Iris pigment epithelial cell (primary cell): ENCODE measurements around the gene ARHGAP26.

ENCODE experiments used
- DNase-seq: peaks from one replicate; pipeline ENCODE4 v3.0.0-alpha.2; 2011; ENCODE audit warnings: low read depth

ARHGAP26 gene

GRCh38 chr5:143140492-143141203 lies 370.5 kb downstream of the ARHGAP26 start:
- no peak for DNase-seq

DNA sequence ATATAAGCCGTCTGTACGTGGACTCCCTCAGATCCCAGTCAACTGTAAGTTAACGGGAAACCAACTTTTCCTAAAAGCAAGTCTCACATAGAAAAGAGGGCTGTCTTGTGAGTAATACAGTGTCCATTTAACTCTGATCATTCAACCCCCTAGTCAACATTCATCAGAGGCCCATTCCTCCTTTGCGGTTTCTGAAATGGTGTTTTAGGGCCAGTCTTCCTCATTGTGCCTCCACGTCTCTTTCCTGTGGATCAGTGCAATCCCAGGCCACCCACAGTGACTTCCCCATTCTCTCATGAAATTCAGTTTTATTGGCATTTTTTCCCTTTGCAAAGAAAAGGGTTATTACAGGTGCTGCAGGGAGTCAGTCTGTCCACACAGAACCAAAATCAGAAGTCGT lies 371.5 kb downstream of the ARHGAP26 start:
- no peak for DNase-seq

DNA sequence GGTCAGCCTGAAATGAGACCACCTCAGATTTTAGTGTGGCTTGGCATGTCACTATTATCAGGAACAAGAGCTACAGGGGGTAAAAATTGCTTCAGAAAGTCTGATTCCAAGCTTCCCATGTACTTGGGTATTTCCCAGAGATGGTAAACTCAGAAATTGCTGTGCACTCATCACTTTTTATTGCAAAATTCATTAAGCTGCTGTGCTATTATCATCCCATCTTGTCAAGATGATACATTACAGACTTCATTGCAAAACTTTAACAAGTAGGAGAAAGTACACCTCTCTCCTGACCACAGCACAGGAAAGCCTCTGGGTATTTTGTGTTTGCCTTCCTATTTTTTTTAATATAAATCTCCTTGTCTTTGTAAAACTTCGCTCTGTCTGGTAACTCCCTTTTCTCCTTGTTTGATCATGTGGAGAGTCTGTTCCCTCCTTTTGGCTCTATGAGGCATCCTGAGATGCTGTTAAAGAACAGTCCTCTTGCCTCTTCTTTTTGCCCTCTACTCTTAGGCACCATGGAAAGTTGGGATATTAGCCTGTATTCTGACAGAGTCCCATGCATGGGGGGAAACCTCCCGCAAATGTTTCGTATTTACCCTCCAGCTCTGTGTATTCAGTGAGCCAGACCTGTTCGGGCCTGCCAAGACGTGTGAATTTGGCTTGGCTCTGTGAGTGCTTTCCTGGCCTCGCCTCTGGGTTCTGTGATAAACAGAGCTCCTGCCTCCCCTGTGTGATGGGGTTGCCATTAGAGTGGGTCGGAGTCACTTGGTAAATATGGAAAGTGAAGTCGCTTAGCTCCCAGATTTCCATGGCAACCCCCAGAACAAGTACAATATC lies 372.6 kb downstream of the ARHGAP26 start:
- peak; percentile 69 for DNase-seq

DNA sequence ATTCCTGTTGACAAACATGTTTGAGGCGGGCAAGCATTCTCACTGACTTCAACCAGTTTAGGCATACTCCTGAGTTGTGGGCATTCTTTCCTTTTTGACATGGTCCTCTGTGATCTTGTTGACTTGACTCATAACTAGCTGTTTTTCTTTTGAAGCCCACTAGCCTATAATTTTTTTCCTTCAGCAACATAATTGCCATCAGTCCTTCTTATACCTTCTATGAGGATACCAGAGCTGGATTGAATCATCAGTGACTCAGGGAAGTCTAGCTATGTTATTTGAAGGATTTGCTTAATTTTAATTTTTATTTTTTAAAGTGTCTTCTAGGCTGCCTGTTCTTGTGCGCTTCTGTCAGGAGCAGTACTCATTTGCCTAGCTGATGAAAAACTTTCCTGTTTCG lies 373.8 kb downstream of the ARHGAP26 start:
- DNase-seq: peak; percentile 76

DNA sequence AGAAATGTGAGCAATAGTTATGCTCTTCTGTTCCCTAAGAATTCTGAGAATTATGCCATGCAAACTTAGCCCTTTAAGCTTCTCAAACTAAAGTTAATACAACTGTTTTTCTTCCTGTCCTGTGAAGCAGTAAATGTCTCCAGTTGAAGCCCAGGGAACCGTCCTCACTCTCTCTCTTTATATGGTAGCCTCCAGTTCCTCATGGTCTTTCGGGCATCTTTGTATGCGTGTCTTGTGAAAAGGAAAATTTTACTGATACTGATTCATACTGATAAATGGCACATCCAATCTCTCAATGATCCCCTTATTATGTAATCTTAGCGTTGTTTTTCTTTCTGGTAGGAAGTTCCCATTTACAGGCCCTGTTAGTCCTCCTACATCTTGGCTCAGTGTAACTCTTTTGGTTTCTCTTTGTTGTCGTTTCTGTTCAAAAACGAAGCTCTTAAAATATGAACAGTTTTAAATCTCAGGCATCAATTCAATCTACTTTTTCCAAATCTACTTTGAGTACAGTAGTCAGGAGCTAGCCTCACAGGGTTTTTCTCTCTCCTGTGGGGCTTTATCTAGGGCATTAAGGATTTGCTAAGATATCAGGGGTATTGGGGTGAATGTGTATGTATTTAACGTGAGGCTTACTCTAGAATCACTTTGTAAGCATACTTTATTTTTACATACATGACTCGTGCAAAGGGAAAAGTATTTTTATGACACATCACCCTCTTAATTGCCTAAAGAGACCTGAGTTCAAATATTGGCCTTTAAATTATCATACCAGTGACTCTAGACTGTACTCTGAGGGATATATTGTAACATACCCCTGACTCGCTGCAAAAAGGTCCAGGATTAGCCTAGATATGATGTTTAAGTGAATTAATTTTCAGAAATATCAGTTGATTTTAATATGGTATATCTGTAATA lies 375.3 kb downstream of the ARHGAP26 start:
- DNase-seq: peak; percentile 31

GRCh38 chr5:143146161-143146560 lies 376.0 kb downstream of the ARHGAP26 start:
- no peak for DNase-seq

DNA sequence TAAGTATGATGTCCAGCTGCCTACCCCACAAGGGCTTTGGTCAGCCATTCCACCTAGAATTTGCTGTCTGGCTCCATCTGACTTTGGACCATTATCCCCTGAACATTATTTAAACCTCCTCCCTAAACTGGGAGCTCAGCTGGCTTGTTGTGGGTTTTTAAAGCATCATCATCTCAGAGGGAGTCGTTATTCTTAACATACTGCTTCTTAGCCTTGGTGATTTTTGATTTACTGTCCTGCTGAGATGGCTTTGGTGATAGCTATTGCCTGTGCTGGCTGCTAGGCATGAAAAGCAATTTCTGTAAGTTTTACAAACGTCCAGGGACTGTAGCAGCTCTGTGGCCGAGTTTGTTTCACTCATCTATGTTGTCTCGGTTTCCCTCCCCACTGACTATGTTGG lies 377.2 kb downstream of the ARHGAP26 start:
- DNase-seq: no peak

GRCh38 chr5:143147902-143148301 lies 377.7 kb downstream of the ARHGAP26 start:
- DNase-seq: no peak

- peak; percentile 92 for DNase-seq
Measured at GRCh38 chr5:143148771-143149170, 378.6 kb downstream of the ARHGAP26 start.

- no peak for DNase-seq
Measured at GRCh38 chr5:143149759-143150158, 379.6 kb downstream of the ARHGAP26 start.

- DNase-seq: no peak
Measured at GRCh38 chr5:143151056-143151700, 381.0 kb downstream of the ARHGAP26 start.

DNA sequence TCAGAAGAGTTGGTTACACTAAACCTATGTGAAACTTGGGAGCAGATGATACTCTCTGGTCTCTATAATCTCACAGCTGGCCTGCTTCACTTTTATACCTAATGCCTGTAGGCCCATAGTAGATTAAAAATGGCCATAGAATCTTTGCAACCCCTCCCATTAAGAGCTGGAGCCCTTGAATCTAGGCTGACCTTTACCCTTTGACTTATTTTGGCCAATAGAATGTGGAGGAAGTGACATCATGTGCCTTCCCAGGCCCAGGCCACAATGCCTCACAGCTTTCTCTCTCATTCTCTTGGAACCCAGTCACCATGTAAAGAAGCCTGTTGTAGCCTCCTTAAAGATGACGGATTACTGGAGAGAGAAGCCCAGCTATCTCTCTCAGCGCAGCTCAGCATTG lies 382.3 kb downstream of the ARHGAP26 start:
- no peak for DNase-seq

DNA sequence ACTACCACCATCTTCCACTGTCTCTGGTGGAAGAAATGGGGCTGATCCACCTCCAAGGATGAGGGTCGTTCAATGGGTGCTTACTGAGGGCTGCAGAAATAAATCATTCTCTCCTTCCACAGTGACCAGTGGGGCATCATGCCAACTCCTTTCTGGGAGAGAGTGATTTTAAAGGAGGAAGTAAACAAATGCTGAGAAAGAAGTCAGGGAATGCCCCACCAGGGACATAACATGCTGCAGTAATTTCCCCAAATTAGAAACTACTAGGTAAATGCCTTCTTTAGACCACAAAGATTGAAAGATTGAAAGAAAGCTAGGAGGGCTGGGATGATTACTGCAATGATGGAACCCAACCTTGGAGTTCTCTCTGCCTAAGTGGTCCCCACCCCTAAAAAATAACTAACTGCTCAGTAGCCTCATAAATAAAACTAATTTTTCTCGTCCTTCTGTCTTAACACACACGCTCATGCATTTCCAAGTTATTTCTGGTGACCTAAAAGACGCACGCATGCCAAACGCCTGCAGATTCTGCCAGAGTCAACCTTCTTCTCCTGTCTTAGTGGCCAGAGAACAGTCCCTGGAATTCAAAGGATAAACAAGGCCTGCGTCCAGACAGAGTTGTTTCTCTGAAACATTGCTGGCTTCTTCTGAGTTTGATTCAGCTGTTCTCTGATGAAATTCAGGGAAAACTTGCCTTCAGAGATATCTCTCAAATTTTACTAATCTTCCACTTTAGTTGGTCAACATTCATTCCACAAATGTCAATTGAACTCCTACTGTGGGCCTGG lies 383.3 kb downstream of the ARHGAP26 start:
- DNase-seq: peak; percentile 84

GRCh38 chr5:143154510-143155370 lies 384.6 kb downstream of the ARHGAP26 start:
- peak; percentile 21 for DNase-seq

- DNase-seq: no peak
Measured at GRCh38 chr5:143155455-143155854, 385.3 kb downstream of the ARHGAP26 start.

DNA sequence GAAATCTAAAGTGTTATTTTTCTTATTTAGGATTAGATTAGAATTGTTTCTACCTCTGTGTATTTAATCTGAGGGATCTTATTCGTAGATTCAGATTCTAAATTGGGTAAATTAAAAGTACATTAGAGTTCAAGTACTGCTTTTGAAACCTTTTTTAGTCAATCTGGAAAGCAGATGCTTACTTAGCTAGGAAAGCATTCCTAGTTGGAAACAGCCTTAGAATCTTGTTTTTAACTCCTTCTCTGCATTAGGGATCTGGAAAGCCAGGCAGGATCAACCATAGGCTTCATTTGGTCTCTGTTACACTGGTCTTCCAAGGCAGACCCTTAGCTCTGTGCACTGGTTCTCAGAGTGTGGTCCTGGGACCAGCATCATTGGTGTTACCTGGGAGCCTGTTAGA lies 385.9 kb downstream of the ARHGAP26 start:
- DNase-seq: no peak

DNA sequence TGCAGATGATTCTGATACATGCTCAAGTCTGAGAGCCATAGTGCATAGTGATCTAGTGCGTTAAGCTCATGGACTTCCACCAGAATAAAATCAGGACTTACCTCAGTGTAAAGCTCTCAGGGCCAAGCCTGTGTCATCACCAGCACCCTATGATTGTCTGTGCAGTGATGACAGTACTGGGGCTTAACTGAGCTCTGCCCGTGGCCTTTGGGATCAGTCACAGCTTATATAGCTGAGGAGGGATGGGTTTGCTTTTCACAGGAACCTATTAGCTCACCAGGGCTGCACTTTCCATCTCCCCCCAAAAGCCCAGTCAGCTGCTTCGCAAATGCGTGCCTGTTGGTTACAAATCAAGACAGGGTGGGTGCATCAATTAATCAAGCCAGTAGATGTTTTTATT lies 386.4 kb downstream of the ARHGAP26 start:
- DNase-seq: no peak

- DNase-seq: no peak
Measured at GRCh38 chr5:143159031-143159430, 388.9 kb downstream of the ARHGAP26 start.

- peak; percentile 94 for DNase-seq
Measured at GRCh38 chr5:143161885-143162540, 391.8 kb downstream of the ARHGAP26 start.
